ENCODE data around the gene ARHGAP27. TPM values are rescaled to one million over a fixed set of nuclear protein-coding genes. Genes with fewer than 3 reads are reported as not detected.
A peak's percentile ranks its signal among the peaks of the same experiment; 100 is the strongest.

Gene ARHGAP27
- total and polyA plus RNA-seq, 2 of the 13 experiments (the other 11 are each of a cell fraction or from before 2014, with no cell fraction given): 15.5 to 18.9 TPM

- TF ChIP-seq UBTF (CRISPR knock-in tag; IDR thresholded peaks at IDR 0.05): peak; percentile 89
- TF ChIP-seq ZNF550 (CRISPR knock-in tag; IDR thresholded peaks at IDR 0.05; ENCODE audit: borderline replicate concordance): no peak
- TF ChIP-seq SKIL (CRISPR knock-in tag; IDR thresholded peaks at IDR 0.05; ENCODE audit: borderline replicate concordance): no peak
- no peak for TF ChIP-seq KDM1A (CRISPR knock-in tag; IDR thresholded peaks at IDR 0.05)
- no peak for TF ChIP-seq MTERF4 (CRISPR knock-in tag; IDR thresholded peaks at IDR 0.05)
- no peak for TF ChIP-seq ZFYVE20 (CRISPR knock-in tag; IDR thresholded peaks at IDR 0.05; ENCODE audit: borderline replicate concordance, low read depth)
- no peak for TF ChIP-seq PTBP1 (IDR thresholded peaks at IDR 0.05; ENCODE audit: low read depth, low read length, poor library complexity, severe bottlenecking)
- peak; percentile 63; the same call in 1 of the 2 replicates for TF ChIP-seq BORCS8-MEF2B (CRISPR knock-in tag; IDR thresholded peaks at IDR 0.05)
- TF ChIP-seq ZNF263 (CRISPR knock-in tag; IDR thresholded peaks at IDR 0.05): peak; percentile 93
- no peak; the same call in none of the 2 replicates for TF ChIP-seq ZNF580 (CRISPR knock-in tag; IDR thresholded peaks at IDR 0.05; ENCODE audit: borderline replicate concordance, low read depth)
- TF ChIP-seq HMG20A (CRISPR knock-in tag; IDR thresholded peaks at IDR 0.05; ENCODE audit: borderline replicate concordance): no peak
- TF ChIP-seq NCOA1 (CRISPR knock-in tag; IDR thresholded peaks at IDR 0.05): no peak
- no peak for TF ChIP-seq ZNF720 (CRISPR knock-in tag; IDR thresholded peaks at IDR 0.05)
- no peak for TF ChIP-seq ETV5 (CRISPR knock-in tag; IDR thresholded peaks at IDR 0.05; ENCODE audit: borderline replicate concordance)
- no peak for TF ChIP-seq ZNF496 (CRISPR knock-in tag; IDR thresholded peaks at IDR 0.05; ENCODE audit: insufficient replicate concordance)
- TF ChIP-seq TRIM24 (CRISPR knock-in tag; IDR thresholded peaks at IDR 0.05): no peak
- TF ChIP-seq PHF20 (CRISPR knock-in tag; IDR thresholded peaks at IDR 0.05): no peak
- TF ChIP-seq ZFP1 (CRISPR knock-in tag; IDR thresholded peaks at IDR 0.05): peak; percentile 31; the same call in 1 of the 2 replicates
- no peak for TF ChIP-seq GTF2F1 (IDR thresholded peaks at IDR 0.05; ENCODE audit: low read length)
- TF ChIP-seq ZMYM4 (CRISPR knock-in tag; IDR thresholded peaks at IDR 0.05): peak; percentile 58; the same call in 1 of the 2 replicates
- no peak for TF ChIP-seq HOXA9 (CRISPR knock-in tag; IDR thresholded peaks at IDR 0.05; ENCODE audit: borderline replicate concordance)
- no peak for TF ChIP-seq ZNF260 (CRISPR knock-in tag; IDR thresholded peaks at IDR 0.05; ENCODE audit: borderline replicate concordance, low read depth)
- no peak for TF ChIP-seq TBP (CRISPR knock-in tag; IDR thresholded peaks at IDR 0.05)
- TF ChIP-seq ZFP90 (CRISPR knock-in tag; IDR thresholded peaks at IDR 0.05; ENCODE audit: borderline replicate concordance): no peak
- peak; percentile 24 for TF ChIP-seq PHF5A (CRISPR knock-in tag; IDR thresholded peaks at IDR 0.05; ENCODE audit: low read depth, unreplicated experiment)
Observed at GRCh38 chr17:45425125-45425983, 7.3 kb downstream of the ARHGAP27 start (continued).

Data from HepG2 (cell line).